ENCODE data around the gene CXXC5. TPM values are rescaled to one million over a fixed set of nuclear protein-coding genes. Genes with fewer than 3 reads are reported as not detected.

Gene CXXC5
- total RNA-seq, 2 experiments from 2014 or later, result 26.7 to 113 TPM

DNA sequence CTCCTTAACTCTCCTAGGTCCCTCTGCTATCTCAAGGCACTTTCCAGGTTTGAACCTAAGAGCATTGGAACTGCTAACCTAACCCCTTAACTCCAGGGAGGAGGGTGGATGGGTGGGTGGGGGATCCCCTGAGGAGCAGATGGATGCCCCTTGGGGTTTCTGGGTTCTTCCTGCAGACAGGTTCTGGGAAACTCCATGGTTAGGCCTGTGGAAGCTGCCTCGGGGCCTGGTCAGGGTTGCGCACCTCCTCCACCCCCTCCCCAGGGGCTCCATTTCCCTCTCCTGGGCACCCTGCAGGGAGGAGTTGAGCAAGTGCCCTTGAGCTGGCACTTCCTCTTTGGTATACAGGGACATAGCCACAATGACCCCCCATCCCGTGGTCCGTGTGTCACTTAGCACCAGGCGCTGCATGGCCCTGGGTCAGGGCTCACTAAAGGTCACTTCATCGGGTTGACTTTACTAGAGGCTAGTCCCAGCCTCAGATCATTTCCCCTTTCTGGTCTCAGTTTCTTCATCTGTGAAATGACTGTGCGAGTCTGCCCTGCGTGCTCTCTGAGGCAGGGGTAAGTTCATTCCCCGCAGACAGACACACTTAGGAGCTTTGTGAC is 16.0 kb downstream of the CXXC5 start:
- H2AFZ ChIP-seq (ENCODE audit: low read length), result no peak overlapping the region
- TF ChIP-seq CTCF (conservative IDR thresholded peaks at IDR 0.05; ENCODE audit: low read length) (no peak), EZH2phosphoT487 (IDR thresholded peaks at IDR 0.05; ENCODE audit: borderline replicate concordance, low read depth, low read length) (no peak)
- no peaks in the 10 kb centered on the region for H3K9me2 ChIP-seq (ENCODE audit: insufficient read depth, low read length)
- intact Hi-C loops (cut with micrococcal nuclease; ENCODE audit: unreplicated experiment), result no loop called here
- peaks cover 12% of the 10 kb centered on the region; the same call in 1 of the 2 replicates for H3K36me3 ChIP-seq (ENCODE audit: insufficient read depth, low read length)
- H3K9me3 ChIP-seq (ENCODE audit: low read length), result no peaks in the 10 kb centered on the region
- H3K79me2 ChIP-seq (ENCODE audit: insufficient read depth, low read depth, low read length), result peaks cover 96% of the 10 kb centered on the region; the same call in 1 of the 2 replicates
- H3K27ac ChIP-seq (ENCODE audit: low read depth, low read length, poor library complexity, severe bottlenecking), result peak overlapping the region; percentile 99
- H3K4me1 ChIP-seq (ENCODE audit: insufficient read depth, low read length, poor library complexity, severe bottlenecking), result peaks cover 95% of the 10 kb centered on the region
- POLR2A ChIA-PET, result interaction anchor here (0.6 to 1.7 kb wide), 4 partner anchors 10 to 92 kb away, joined by 3 to 8 read pairs (median 4); partner anchors contain the start of gene CXXC5
- peak overlapping the region; percentile 94 for H3K4me2 ChIP-seq (ENCODE audit: low read length)
- H3K4me3 ChIP-seq (ENCODE audit: low read depth, low read length, poor library complexity, severe bottlenecking), result no peak overlapping the region
- BruUV-seq (replicated peaks), result no TSS peak
- peaks cover 7% of the 10 kb centered on the region; the same call in 1 of the 2 replicates for H4K20me1 ChIP-seq (ENCODE audit: insufficient read depth, low read length)
- DNase-seq (ENCODE audit: low spot score), result peak; percentile 57
- CTCF ChIA-PET (ENCODE audit: unreplicated experiment), result interaction anchor here (0.6 kb wide), 1 partner anchor 101 kb away, joined by 3 read pairs; no protein-coding TSS in a partner anchor

- Histone ChIP-seq H3K4me3 (ENCODE audit: low read depth, low read length, poor library complexity, severe bottlenecking) (no peak overlapping the region), H3K79me2 (ENCODE audit: insufficient read depth, low read depth, low read length) (peaks cover 92% of the 10 kb centered on the region; the same call in 1 of the 2 replicates), H4K20me1 (ENCODE audit: insufficient read depth, low read length) (peaks cover 5% of the 10 kb centered on the region; the same call in 1 of the 2 replicates), H3K9me2 (ENCODE audit: insufficient read depth, low read length) (no peaks in the 10 kb centered on the region), H3K9me3 (ENCODE audit: low read length) (no peaks in the 10 kb centered on the region), H3K36me3 (ENCODE audit: insufficient read depth, low read length) (peaks cover 12% of the 10 kb centered on the region; the same call in 1 of the 2 replicates), H3K27ac (ENCODE audit: low read depth, low read length, poor library complexity, severe bottlenecking) (peak overlapping the region; percentile 99), H3K4me2 (ENCODE audit: low read length) (peak overlapping the region; percentile 94), H2AFZ (ENCODE audit: low read length) (no peak overlapping the region), H3K4me1 (ENCODE audit: insufficient read depth, low read length, poor library complexity, severe bottlenecking) (peaks cover 92% of the 10 kb centered on the region)
- CTCF ChIA-PET (ENCODE audit: unreplicated experiment), result interaction anchor here (0.6 kb wide), 1 partner anchor 102 kb away, joined by 3 read pairs; no protein-coding TSS in a partner anchor
- no TSS peak for BruUV-seq (replicated peaks)
- no peak for DNase-seq (ENCODE audit: low spot score)
- POLR2A ChIA-PET, result interaction anchor here (0.6 to 1.7 kb wide), 4 partner anchors 11 to 93 kb away, joined by 3 to 8 read pairs (median 4); partner anchors contain the start of gene CXXC5
- intact Hi-C loops (cut with micrococcal nuclease; ENCODE audit: unreplicated experiment), result no loop called here
- no peak for TF ChIP-seq CTCF (conservative IDR thresholded peaks at IDR 0.05; ENCODE audit: low read length)
- no peak for TF ChIP-seq EZH2phosphoT487 (IDR thresholded peaks at IDR 0.05; ENCODE audit: borderline replicate concordance, low read depth, low read length)
Measured at GRCh38 chr5:139664727-139665351, 16.7 kb downstream of the CXXC5 start.
